DMS 273 (cell line): Measurements from ENCODE around the gene RNF11.

Source experiments
- DNase-seq: peaks from one replicate; lab custom pipeline; 2025; ENCODE audit not compliant: unreplicated experiment; lab: John Stamatoyannopoulos, UW

RNF11 gene

DNA sequence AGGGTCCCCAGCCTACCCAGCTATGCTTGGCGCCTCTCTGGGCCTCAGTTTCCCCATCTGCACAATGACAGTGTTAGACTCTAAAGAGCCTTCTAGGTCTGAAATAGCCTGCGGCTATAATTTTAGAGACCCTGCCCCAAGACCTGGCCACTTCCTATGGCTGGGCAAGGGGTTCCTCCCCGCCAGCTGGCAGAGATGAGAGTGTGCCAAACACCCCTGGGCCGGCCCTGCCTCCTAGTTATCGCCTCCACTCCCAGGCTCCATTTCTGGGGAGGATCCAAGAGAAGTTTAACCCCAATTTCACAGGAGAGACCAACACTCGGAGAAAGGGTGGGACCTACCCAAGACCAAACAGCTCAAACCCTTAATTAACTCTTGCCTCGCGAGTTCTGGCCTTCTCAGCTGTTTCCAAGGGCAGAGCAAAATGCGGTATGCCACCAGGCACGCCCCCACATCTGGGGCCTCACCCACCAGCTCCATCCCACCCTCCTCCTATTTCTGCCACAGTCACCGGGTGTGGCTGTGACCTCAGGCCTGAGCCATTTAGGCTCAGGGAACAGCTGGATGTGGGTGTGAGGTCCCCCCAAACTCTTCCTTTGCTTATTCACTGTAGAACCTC is 58.6 kb downstream of the RNF11 start:
- no peak for DNase-seq

DNA sequence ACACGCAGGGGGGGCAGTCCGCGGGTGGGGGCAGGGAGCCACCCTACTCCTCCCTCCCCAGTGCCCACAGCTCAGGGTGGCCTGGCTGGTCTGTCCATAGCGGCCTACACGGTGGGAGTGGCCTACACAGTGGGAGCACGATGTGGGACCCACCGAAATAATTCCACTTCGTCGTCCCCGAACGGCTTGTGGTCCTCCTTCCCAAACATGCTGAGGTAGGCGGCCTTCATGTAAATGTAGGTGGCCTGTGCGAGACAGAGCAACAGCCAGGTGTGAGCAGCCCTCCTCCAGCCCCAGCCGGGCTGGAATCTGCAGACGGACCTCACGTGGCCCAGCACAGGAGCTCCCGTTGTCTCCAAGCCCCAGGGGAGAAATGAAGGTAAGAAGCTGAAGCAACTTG is 59.9 kb downstream of the RNF11 start:
- no peak for DNase-seq

DNA sequence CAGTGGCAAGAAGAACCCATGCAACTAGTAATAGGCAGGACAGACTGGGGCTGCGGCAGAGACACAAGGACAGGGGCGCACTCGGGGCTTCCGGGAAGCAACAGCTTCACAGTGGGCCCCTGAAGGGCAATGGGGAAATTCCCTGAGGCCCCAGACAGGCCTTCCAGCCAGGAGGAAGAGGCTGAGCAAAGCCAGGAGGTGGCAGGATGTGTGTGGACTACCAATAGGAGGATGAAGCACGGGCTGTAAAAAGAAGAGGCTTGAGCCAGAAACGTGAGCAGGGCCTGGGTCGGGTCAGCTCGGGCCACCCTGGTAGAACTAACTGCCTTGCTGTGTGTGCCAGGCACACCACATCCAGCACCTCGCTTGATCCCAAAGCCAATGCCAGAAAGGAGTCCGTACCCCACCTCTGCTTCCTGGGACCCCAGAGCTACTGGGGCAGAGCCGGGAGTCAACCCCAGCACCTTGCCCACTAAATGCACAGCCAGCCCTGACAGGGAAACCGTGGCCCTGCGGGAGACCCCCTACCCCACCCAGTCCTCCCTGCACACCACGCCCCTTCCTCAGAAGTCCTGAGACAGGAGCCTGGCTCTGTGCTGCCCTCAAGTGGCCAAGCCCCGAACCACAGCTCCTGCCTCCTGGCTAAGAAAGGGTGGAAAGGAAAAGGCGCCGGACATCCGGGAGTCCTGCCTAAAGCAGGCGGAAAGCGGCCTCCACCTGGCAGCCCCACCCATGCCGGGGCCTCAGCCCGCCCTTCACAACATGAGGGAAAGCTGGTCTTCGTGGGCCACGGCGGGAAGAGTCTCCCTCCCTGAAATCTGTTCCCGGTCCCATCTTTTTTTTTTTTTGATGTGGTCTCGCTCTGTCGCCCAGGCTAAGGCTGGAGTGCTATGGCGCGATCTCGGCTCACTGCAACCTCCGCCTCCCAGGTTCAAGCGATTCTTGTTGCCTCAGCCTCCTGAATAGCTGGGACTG is 60.6 kb downstream of the RNF11 start:
- peak; percentile 93 for DNase-seq

DNA sequence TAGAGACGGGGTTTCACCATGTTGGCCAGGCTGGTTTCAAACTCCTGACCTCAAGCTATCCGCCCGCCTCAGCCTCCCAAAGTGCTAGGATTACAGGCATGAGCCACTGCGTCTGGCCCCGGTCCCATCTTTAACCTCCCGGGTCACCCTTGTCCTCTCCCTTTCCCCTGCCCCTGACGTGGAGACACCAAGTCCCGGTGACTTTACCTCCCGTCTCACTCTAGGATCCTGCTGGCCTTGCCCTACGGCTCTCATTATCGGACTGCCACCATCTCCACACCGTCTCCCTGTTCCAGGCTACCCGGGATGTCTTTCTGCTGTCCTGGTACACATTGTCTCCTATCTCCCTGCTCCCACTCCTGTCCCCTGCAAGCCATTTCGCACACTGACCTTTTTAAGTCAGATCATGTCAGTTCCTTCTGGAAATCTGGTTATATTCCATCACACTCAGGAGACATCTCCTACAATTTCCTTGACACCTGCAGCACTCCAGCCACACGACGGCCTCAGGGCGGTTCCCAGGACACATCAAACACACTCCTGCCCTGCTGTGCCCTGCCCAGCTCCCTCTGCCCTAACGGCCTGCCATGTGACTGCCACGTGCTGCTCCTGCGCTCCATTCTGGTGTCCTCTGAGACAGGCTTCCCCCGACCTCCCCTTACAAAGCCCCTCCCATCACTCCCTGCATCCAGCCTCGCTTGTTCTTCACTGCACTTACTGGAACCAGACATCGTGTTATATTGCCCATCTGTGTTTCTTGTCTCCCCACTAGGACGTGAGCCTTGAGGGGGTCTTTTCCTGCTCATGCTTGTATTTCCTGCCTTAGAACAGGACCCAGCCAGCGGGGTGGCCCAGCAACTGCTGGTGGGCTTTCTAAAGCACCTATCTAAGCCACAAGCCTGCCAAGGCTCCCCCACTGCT is 61.6 kb downstream of the RNF11 start:
- no peak for DNase-seq

DNA sequence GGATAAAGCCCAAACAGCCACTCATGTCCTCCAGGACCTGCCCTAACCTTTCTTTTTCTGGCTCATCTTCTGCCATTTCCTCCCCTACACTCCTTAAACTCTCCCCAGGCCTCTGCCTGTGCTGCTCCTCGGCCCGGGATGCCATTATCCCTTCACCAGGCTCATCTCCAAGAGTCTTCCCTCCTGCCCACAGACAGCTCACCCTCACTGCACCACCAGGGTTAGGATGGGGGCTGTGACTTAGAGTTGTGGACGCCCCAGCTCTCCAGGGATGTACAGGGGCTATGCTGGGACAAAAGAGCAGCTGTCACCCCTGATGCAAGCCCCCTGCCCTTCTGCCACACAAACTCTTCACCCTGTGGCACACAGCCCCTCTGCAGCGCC is 62.2 kb downstream of the RNF11 start:
- DNase-seq = no peak

DNA sequence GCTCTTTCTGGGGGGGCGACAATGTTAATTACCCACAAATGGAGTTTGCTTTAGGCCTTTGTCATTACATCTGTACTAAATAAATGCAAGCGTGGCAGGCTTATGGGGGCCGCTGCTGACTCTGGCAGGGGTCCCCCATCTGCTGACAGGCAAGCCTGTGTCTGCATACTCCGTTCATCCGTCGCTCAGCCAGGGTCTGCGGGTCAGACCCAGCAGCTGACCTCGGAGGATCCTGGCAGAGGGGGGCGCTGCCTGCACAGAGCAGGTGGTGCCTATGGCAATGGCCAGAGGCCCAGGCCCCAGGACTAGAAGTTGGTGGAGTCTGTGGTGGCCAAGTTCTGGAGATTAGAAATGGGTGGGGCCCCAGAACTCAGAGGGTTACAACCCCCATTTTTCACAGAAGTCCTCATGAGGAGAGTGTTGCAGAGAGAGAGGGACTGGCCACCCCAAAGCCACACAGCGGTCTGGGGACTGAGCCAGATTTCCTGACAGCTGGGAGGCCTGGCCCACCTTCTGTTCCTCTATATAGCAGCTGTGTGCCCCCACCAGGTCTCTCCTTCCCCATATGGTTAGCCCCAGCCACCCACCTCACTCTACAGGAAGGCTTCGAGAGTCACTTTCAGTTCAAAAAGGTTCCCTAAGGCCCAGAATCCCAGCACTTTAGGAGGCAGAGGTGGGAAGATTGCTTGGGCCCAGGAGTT is 63.3 kb downstream of the RNF11 start:
- peak; percentile 75 for DNase-seq

DNA sequence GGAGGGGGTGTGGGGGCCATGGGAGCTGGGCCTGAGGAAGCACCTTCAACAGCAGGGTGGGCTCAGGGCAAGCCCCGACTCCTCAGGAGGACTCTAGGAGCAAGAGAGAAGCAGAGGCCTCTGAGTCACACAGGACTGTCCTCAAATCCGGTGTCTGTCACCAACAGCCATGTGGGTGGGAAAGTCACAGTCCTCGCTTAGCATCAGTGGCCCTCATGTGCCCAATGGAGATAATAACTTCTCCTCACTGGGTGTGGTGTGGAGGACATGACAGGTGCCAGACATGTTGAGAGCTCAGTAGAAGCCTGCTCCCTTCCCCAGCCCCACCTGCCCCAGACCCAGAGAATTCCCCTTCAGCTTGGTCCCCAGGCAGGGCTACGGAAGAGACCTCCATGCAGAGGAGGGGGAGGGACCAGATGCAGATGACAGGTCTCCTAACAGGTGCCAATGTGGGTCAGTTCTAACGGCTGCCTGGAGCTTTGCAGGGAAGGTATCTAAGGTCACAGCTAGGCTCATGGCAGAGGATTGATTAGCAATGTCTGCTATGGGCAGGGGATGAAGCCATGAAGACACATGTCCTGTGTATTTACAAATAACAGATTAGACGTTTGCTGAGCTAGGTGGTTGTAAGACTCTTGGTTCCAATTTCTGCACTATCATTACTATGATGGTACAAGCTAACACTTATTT is 64.1 kb downstream of the RNF11 start:
- no peak for DNase-seq

DNA sequence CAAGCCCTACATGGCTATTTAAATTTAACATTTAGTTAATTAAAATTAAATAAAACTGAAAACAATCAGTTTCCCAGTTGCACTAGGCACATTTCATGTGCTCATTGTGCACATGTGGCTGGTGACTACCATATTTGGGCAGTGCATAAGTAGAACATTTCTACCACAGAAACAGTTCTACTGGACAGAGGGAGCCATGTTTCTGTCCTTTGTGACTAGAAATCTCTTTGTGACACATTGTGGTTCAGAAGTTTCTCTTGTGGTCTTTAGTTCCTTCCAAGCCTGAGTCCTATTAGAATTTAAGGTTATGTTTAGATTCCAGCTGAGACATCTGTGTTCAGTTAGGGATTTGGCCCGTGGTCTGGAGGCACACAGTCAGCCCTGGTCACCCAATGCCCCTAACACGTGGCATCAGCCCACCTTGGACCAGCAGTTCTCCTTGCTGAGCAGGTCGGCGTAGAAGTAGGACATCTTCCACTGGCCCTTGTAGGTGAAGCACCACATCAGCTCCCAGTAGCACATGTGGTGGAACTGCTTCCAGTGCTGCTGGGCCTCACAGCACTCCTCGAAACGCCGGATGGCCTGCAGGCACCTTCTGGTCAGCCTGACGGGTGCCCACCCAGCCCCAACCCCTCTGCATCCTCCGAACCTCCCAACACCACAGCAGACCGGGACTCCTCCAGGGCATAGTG is 65.2 kb downstream of the RNF11 start:
- DNase-seq = no peak

DNA sequence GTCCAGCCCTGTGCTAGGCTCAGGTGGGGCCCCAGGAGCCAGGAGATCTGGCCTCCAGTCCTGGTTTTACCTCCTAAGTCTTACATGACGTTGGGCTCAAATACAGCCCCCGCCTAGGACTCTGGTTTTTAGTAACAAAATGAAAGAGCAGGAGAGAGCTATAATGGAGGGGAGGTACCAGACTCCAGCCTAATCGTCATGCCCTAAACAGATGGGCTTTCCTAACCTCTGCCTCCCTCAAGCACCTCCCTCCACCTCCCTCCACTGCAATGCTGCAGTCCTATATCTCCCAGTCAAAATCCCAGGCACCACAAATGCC is 65.7 kb downstream of the RNF11 start:
- DNase-seq = peak; percentile 84

DNA sequence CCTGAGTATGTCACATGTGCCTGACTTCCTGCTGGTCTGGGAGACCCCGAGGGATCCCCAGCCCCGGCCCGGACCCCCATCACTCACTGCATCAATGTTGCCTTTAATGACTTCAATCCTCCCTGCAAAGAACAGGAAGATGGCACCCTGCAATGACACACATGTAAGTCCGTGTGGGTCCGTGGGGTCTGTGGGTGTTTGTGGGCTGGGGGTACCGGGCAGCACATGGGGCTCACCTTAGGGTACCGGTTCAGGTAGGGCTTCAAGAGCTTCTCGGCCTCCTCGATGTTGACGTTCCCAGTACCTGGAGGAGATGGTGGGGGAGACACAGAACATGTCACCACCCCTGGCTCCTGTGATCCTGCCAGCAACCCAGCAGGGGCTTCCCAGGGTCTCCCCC is 66.2 kb downstream of the RNF11 start:
- no peak for DNase-seq

DNA sequence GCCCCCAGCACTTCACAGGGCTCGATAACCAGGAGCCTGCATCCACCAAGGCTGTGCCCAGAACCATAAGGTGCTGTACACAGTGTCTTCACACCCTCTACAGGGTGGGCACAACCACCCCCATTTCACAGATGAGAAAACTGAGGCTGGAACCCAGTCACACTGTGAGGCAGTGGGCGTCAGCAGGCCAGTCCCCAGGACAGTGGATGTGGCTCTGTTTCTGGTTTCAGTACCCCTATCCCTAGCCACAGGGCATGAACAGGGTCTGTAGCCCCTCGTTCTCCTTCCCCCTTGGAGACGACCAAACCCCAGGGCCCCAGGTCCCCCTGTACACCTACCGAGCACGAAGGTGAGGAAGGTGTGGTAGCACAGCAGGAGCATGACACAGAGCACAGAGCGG is 66.7 kb downstream of the RNF11 start:
- DNase-seq = no peak

DNA sequence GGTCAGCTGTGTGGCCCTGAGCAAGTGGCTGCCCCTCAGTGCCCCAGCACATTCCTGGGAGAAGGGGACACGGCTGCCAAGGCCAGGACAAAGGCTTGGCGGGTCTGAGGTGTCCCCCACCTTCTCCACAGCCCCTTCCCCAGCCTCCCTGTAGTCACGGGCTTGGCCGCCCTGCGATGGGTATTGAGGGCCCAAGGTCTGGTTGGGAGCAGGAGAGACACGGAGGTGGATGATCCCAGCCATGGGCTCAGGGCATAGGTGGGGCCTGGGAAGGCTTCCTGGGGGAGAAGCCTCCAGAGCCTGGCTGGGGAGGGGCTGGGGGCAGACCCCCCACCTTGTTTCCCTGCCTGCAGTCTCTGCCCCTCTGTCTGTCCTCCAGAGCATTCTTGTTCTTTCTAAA is 67.2 kb downstream of the RNF11 start:
- no peak for DNase-seq

DNA sequence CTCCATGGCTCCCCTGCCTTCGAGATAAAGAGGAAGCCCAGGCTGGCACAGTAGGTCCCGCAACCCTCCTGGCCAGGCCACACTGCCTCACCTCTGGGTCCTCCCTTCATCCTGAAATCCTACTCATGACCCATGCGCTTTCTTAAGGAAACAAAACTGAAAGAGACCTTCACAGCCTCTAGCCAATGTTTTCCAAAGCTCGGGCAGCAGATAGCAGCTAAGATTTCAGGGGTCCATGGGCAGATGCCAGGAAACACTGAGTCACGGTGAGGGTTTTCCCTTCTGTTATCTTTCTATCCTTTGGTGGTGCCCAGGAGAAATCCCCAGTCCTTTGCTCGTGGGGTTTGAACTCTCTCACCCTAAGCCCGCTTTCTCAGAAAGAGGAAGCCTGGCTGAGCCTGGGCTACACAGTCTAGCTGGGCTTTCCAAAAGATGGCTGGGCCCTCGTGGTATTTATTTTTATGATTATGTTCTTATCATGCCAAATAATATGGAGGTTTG is 67.7 kb downstream of the RNF11 start:
- no peak for DNase-seq

DNA sequence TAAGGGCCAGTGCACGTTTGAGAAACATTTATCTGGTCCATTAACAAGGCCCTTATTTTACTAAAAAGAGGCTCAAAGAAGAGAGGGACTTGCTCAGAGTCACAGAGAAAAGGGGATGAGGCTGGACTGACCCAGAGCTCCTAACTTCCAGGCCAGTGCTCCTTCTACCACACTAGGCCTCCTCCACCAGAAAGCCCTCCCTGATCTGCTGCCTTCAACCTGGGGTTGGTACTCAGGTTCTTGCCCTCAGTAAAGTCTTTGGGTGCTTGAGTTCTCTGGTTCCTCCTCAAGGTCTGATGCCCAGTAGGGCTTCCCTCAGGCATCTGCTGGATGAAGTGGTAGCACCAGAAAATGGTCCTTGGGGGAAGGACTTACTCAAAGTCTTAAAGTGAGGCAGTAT is 68.3 kb downstream of the RNF11 start:
- DNase-seq = no peak

DNA sequence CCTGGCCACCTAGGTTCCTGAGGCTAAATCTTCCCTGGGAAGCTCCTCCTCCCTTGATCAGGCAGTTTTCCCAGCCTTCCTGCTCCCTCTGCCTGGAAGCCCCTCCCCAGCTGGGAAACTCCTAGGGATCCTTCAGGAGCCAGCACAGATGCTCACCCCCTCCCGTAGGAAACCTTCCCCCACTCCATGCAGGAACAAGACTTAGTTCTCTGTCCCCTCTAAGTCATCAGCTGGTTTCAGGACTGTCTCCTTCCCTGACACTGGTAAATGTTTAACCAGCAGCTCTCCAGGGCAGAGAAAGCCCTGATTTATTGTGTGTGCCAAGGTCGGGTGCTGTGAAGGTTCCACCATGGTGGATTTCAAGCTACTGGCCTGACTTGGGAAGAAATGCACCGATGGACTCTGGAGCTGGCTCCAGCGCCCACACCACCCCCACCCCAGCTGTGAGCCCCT is 69.3 kb downstream of the RNF11 start:
- peak; percentile 61 for DNase-seq

DNA sequence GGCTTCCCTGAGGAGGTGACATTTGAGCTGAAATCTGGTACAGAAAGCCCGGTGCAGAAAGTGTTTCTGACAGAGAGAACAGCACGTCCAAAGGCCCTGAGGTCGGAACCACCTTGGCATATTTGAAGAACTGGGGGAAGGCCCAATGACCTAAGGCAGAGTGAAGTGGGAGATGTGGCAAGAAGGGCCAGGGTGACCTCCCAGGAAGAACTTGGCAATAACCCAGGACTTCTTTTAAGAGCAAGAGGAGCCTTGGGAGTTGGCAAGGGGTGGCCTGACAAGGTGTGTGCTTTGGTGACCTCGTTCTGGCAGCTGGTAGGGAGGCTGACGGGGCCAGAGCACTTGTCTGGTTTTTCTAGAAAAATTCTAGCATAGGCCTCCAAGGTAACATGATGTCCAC is 70.9 kb downstream of the RNF11 start:
- DNase-seq = no peak

DNA sequence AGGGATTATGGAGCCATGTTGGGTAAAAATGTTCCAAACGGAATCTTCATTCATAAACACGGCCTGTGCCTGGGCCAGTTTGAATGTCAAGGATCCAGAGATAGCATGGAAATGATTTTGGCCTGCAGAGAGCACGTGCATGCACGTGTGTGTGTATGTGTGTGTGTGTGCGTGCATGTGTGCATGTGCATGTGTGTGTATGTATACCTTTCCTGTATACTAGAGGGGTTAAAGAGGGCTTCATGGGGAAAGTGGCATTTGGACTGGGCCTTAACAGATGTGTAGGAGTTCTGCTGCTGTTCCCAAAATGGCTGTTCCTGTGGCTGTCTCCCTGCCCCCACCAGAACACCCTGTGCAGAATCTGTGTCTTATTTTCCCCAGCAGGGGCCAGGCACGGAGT is 72.6 kb downstream of the RNF11 start:
- no peak for DNase-seq

DNA sequence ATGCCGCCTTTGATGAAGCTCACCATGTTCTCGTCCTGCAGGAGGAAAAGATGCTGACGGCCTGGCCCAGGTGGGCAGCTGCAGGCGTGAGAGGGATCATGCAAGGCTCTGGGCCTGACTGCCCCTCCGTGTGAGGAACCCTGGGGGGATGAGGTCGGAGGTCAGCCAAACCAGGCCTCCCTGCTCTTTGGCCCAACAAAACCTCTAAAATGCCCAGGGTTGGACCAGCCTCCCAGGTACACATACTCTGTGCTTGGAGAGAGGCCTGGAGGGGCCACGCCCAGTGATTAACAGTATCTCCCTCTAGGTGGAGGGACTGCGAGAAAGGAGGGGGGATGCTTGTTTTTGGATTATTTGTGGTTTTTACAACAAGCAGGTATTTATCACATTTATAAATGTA is 73.2 kb downstream of the RNF11 start:
- DNase-seq = no peak

DNA sequence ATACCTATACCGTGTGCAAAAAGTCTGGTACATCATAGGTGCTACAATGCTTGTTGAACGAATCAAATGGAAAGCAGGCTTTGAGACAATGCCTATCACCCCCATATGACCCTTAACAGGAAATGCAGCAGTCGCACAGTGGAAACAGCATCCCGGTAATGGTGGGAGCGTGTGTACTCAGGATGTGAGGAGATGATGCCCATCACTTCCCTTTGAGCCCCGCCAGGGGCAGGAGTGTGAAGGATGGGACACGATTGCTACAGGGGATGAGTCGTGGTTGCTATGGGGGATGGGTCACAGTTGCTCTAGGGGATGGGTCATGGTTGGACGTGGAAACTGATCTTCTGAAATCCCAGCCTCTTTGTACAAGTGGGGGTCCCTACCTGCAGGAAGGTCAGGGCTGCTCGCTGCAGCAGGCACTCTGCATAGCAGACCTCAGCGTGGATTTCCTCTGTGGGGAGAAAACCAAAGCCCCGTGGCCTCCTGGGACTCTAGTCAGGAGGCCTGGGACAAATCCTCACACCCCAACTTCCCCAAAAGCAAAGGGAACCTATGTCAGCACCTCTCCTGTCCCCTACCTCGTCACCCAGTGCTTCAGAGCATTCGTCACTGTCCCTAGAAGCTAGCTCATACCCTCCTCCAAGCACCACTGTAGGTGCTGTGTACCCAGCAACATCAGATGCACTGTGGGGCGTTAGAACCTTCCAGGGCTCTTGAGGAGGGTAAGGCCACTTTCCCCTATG is 75.0 kb downstream of the RNF11 start:
- DNase-seq = no peak
